22Rv1 (cell line): ENCODE measurements around the gene CARMIL1.

Experiments
- H3K27ac ChIP-seq: fragments of 450-650 bp; 2 replicates; pipeline ENCODE4 v1.5.1; 2017
- ZFX ChIP-seq: fragments of 450-650 bp; IDR thresholded peaks from 2 replicates; pipeline ENCODE4 v1.6.1; 2017; ENCODE audit warnings: antibody characterized with exemption, borderline replicate concordance
- TF ChIP-seq, protein P1 (sequence below): fragments of 450-650 bp; IDR thresholded peaks from 2 replicates; pipeline ENCODE4 v1.5.1; 2017; ENCODE audit warnings: mild to moderate bottlenecking

Gene CARMIL1

DNA sequence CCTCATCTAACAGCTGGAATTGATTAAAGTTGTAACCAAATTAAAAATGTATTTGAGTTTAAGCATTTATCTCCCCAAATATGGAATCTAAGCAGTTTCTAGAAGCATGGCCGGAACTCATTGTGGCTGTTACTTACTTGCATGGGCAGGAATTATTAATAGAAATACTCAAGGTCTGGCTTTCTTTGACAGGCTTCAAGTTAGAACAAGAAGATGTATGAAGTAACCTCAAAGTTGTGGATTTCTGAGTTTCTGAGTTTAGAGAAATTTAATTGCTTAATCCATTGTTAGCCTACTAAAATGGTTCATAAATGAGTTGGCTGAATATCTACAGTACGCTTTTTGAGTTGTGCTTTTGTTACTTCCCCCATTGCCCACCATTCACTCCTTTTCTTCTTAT, 7.7 kb downstream of the CARMIL1 start:
- TF ChIP-seq, protein P1, sequence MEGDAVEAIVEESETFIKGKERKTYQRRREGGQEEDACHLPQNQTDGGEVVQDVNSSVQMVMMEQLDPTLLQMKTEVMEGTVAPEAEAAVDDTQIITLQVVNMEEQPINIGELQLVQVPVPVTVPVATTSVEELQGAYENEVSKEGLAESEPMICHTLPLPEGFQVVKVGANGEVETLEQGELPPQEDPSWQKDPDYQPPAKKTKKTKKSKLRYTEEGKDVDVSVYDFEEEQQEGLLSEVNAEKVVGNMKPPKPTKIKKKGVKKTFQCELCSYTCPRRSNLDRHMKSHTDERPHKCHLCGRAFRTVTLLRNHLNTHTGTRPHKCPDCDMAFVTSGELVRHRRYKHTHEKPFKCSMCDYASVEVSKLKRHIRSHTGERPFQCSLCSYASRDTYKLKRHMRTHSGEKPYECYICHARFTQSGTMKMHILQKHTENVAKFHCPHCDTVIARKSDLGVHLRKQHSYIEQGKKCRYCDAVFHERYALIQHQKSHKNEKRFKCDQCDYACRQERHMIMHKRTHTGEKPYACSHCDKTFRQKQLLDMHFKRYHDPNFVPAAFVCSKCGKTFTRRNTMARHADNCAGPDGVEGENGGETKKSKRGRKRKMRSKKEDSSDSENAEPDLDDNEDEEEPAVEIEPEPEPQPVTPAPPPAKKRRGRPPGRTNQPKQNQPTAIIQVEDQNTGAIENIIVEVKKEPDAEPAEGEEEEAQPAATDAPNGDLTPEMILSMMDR, result no peak
- TF ChIP-seq ZFX, result no peak

DNA sequence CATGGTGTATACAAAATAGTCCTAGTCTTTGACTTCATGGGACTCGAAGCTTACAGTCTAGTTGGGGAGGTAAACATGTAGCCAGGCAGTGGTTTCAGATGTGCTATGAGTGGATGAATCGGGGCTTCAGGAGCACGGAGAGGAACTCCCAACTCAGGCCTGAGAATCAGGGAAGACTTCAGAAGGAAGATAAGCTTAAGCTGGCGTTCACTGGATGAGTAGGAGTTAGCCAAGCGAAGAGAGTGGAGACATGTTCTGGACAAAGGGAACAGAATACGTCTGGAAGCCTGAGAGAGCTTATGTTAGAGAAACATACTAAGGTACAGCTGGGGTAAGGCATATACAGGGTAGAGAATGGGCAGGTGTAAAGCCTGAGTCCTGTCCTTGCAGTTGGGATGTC, 8.8 kb downstream of the CARMIL1 start:
- TF ChIP-seq, protein P1, result no peak
- TF ChIP-seq ZFX, result no peak
- H3K27ac ChIP-seq, result no peak overlapping the region

More for the DNA sequence above, 7.7 kb downstream of the CARMIL1 start:
- no peak overlapping the region for H3K27ac ChIP-seq

DNA sequence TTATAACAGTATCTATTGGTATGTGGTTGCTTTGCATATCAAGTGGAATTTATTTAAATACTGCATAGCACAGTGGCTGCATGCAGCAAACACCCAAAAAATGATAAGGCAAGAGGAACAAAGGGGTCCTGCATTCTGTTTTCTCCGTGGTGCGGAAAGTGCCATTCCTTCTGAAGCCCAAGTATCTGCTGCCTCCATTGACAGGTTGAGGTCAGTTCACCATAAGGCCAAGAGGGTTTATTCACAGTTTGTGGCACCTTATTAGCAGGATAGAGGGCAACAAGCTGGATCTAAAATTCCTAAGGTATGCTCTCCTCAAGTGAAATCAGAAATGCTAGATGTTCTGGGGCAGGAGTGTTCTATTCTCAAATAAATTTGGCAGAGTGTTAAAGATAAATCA, 9.3 kb downstream of the CARMIL1 start:
- H3K27ac ChIP-seq, result no peak overlapping the region
- TF ChIP-seq ZFX, result no peak
- TF ChIP-seq, protein P1, result no peak

DNA sequence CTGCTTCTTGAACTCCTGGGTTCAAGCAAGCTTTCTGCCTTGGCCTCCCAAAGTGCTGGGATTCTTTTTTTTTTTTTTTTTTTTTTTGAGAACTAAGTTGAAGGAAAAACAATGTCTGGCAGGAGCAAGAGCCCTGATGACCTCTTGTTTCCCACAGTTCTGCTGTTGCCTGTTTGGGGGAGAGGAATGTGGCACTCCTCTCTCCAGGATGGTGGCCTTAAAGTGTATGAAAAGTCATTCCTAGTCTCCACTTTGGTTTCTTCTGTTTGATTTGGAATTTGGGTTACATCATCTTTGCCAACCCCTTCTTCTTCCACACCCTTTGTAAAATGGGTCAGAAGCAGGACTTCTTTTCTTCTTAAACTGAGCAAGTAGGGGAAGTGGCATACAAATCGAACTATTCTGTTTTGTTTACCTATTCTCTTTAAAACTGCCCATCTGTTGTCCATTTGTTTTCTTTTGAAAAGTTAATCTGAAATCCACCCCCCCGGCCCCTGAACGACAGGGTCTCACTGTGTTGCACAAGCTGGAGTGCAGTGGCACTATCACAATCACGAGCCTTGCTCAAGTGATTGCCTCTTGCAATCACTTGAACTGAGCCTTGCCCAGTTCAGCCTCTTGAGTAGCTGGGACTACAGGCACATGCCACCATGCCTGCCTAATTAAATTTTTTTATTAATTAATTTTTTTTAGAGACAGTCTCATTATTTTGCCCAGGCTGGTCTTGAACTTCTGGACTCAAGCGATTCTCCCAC, 11.3 kb downstream of the CARMIL1 start:
- no peak overlapping the region for H3K27ac ChIP-seq
- TF ChIP-seq, protein P1, result no peak
- TF ChIP-seq ZFX, result no peak

DNA sequence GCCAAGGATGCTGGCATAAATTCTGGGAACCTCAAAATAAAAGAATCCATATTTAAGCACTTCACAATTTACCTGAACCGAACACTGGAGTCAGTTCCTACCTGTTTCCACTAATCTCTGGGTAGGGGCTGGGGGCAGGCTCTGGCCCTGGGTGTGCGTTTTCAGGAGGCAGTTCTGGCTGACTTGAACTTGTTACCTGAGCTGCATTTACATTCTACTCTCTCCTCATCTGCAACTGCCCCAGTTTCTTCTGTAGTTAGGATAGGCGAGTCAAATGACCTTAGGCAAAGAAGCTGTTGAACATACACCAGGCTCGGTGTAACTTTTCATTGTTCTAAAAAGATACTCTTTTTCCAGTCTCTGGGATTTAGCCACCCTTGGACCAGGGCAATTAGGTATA, 13.2 kb downstream of the CARMIL1 start:
- H3K27ac ChIP-seq, result no peak overlapping the region
- TF ChIP-seq ZFX, result no peak
- TF ChIP-seq, protein P1, result no peak

DNA sequence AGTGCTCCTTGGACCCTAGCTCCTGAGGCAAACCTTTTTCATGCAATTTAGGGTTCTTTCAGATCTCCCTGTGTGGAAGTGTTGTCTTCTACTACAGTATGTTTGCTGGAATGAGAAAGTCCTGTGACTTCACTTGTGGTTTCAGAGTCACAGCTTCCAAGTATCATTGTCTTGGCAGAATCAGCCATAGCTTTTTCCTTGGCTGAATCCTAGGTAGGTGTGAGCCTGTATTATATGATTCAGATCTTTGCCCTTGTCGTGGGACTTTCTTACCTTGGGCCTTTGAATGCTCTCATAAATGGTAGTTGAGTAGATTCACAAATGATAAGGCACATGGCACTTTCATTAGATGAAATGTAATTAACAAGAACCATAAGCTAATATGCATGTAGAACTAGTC, 16.5 kb downstream of the CARMIL1 start:
- no peak overlapping the region for H3K27ac ChIP-seq
- TF ChIP-seq, protein P1, result no peak
- no peak for TF ChIP-seq ZFX

DNA sequence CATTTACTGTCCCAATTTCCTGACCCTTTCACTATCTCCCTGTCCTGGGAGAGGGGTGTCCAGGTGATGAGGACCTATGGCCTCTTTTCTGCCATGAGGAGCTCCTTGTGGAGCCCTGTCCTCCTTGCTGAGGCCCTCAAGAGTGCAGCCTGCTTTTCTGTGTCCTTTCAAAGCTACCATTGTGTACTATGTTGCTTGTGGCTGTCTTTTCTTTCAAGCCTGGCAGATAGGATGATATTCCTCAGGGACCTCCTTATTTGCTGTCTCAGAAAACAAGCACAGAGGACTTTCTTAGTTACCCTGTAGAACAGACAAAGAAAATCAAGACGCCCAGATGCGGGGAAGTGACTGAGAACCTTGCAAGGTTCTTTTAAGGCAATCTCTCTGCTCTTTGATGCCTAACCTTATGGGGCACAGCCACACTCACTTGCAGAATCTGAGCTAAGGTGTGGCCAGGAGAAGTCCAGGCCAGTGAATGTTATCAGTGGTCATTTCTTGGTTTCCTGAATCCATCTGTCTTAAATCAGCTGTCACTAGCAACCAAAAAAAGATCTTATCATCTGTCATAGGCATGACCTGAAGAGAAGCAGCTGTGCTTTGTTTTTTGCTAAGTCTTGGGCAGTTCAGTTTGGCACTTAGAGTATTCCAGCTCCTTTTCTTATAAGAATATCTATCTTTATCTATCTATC, 17.2 kb downstream of the CARMIL1 start:
- H3K27ac ChIP-seq, result no peak overlapping the region
- TF ChIP-seq, protein P1, result no peak
- no peak for TF ChIP-seq ZFX
